Lung (tissue), 12 donors: Measurements from ENCODE around the gene COPS6. TPM values are rescaled to one million over a fixed set of nuclear protein-coding genes. Genes with fewer than 3 reads are reported as not detected.

Experiments
- ATAC-seq: fragments of 200-7000 bp; cut with Tn5 transposase; one replicate; pipeline ENCODE4 v1.9.1; 2020; ENCODE audit warnings: moderate number of reproducible peaks; ENCODE audit not compliant: insufficient read depth, low FRiP score
- DNase-seq, 3 donors: peaks; one replicate each; pipeline ENCODE4 v3.0.0-alpha.2; 2013 to 2017
- H3K27ac ChIP-seq, 2 donors: one replicate each; pipeline ENCODE4 v1.5.1; 2013; ENCODE audit warnings: mild to moderate bottlenecking in 2 of 2, moderate library complexity in 2 of 2, control low read depth in 1 of 2, inconsistent platforms in 1 of 2, low read depth in 1 of 2, low read length in 1 of 2
- H3K27me3 ChIP-seq, 3 donors: one replicate each; pipeline ENCODE4 v1.5.1; 2013; ENCODE audit warnings: low read length in 2 of 3; ENCODE audit not compliant: control insufficient read depth in 3 of 3, insufficient read depth in 3 of 3
- H3K36me3 ChIP-seq, 4 donors: one replicate each; pipeline ENCODE4 v1.5.1; 2013; ENCODE audit warnings: low read length in 4 of 4, mild to moderate bottlenecking in 1 of 4, moderate library complexity in 1 of 4; ENCODE audit not compliant: control insufficient read depth in 4 of 4, insufficient read depth in 4 of 4
- H3K4me1 ChIP-seq, 5 donors: one replicate each; pipeline ENCODE4 v1.5.1; 2013; ENCODE audit warnings: low read length in 5 of 5, mild to moderate bottlenecking in 2 of 5, moderate library complexity in 1 of 5; ENCODE audit not compliant: control insufficient read depth in 5 of 5, insufficient read depth in 5 of 5
- H3K4me3 ChIP-seq: one replicate; pipeline ENCODE4 v1.5.1; 2013; ENCODE audit warnings: mild to moderate bottlenecking, control low read depth, moderate library complexity
- H3K9ac ChIP-seq, 2 donors: one replicate each; pipeline ENCODE4 v1.5.1; 2013; ENCODE audit warnings: low read length in 2 of 2, control low read depth in 1 of 2; ENCODE audit not compliant: insufficient read depth in 1 of 2
- H3K9me3 ChIP-seq, 4 donors: one replicate each; pipeline ENCODE4 v1.5.1; 2013; ENCODE audit warnings: low read length in 3 of 4, mild to moderate bottlenecking in 1 of 4, moderate library complexity in 1 of 4; ENCODE audit not compliant: control insufficient read depth in 4 of 4, insufficient read depth in 3 of 4
- WGBS, 2 donors: extraction: QIAGEN DNeasy Blood & Tissue Kit; methylation state at CpG; one replicate each; pipeline ENCODE4 v1.1.7; 2013; 5-methylcytosine and 5-hydroxymethylcytosine counted together
- polyA plus RNA-seq, 2 donors: library from polyadenylated mRNA; stranded (reverse); fragments of 200-250 nt; gene quantifications; one replicate each; pipeline ENCODE4 v1.2.1, GENCODE V29; 2013
- total RNA-seq, 2 donors: library from RNA; depleted of rRNA in 1 of 2; stranded (reverse); fragments of >200 nt in 1 of 2; gene quantifications; one replicate each; pipeline ENCODE4 v1.2.1, GENCODE V29; 2014 to 2021
- TF ChIP-seq, protein P1 (sequence below): IDR thresholded peaks from 2 replicates; pipeline ENCODE4 v1.5.1; 2012; ENCODE audit warnings: mild to moderate bottlenecking; ENCODE audit errors: control extremely low read depth, extremely low read depth
- donor health status: control.
- donor health status: control.
- donor health status: Bipolar disorder and iron deficiency.
- donor health status: healthy.
- donor health status: DM: yes; HTN: yes; CAD: no.

COPS6 gene
- total and polyA plus RNA-seq, 4 donors, result 66.1 to 108 (median 89.9) TPM

DNA sequence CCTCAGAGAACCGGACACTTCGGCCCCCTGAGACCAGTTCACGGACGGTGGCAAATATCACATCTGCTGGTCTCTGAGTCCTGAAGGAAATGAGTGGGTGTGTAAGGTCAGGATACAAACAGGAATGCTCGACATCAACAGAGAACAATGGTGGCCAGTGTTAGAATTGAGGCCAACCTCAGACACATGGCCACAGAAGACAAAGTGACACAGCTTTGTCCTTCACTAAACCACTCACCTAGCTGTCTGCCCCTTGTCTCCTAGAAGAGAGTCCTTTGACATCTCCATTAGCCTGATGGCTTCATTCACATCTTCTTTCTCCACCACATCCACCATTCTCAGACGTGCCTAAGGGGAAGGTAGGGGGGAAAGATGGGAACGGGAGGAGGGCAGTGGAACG is 4.3 kb downstream of the COPS6 start:
- H3K36me3 ChIP-seq, result peaks cover 17 to 59% (median 51%) of the 10 kb centered on the region in 4 donors
- ATAC-seq, result no peak
- 60 to 72% methylated on average over 8 of the region's 8 CpGs for WGBS, 2 donors
- H3K27ac ChIP-seq, result no peak overlapping the region
- DNase-seq, result no peak
- no peaks in the 10 kb centered on the region for H3K9me3 ChIP-seq
- no peaks in the 10 kb centered on the region for H3K27me3 ChIP-seq
- no peak overlapping the region for H3K4me3 ChIP-seq
- TF ChIP-seq, protein P1, sequence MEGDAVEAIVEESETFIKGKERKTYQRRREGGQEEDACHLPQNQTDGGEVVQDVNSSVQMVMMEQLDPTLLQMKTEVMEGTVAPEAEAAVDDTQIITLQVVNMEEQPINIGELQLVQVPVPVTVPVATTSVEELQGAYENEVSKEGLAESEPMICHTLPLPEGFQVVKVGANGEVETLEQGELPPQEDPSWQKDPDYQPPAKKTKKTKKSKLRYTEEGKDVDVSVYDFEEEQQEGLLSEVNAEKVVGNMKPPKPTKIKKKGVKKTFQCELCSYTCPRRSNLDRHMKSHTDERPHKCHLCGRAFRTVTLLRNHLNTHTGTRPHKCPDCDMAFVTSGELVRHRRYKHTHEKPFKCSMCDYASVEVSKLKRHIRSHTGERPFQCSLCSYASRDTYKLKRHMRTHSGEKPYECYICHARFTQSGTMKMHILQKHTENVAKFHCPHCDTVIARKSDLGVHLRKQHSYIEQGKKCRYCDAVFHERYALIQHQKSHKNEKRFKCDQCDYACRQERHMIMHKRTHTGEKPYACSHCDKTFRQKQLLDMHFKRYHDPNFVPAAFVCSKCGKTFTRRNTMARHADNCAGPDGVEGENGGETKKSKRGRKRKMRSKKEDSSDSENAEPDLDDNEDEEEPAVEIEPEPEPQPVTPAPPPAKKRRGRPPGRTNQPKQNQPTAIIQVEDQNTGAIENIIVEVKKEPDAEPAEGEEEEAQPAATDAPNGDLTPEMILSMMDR, result no peak
- no peak overlapping the region for H3K9ac ChIP-seq
- peaks cover 0 to 11% (median 2%) of the 10 kb centered on the region in 5 donors for H3K4me1 ChIP-seq

DNA sequence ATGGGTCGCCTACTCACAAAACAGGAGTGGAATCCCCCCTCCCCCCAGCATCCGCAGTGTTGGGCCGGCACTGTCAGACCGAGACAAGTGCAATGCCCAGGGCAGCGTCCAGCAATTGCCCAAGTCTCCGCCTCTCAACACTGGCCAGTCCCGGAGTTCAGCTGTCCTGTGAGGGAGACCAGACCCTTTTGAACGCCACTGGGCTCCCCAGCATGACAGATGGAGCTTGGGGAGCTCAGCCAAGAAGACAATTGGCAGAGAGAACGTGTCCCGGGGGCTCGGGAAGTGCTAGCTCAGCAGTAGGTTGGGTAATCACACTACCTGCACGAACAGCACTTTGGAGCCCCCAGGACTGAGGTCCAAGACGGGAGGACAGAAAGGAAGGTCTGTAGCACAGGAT is 4.7 kb downstream of the COPS6 start:
- no peak overlapping the region for H3K4me3 ChIP-seq
- DNase-seq (peak in 1 of 3 donors; percentile 35), ATAC-seq (no peak)
- WGBS, 2 donors, result 66 to 67% methylated on average over 13 of the region's 13 CpGs
- peaks cover 19 to 63% (median 55%) of the 10 kb centered on the region in 4 donors for H3K36me3 ChIP-seq
- H3K9me3 ChIP-seq, result no peaks in the 10 kb centered on the region
- H3K9ac ChIP-seq, result no peak overlapping the region
- H3K27ac ChIP-seq, result peak overlapping the region in 1 of 2 donors; percentile 23
- peaks cover 0 to 8% (median 2%) of the 10 kb centered on the region in 5 donors for H3K4me1 ChIP-seq
- TF ChIP-seq, protein P1, result no peak
- H3K27me3 ChIP-seq, result no peaks in the 10 kb centered on the region

DNA sequence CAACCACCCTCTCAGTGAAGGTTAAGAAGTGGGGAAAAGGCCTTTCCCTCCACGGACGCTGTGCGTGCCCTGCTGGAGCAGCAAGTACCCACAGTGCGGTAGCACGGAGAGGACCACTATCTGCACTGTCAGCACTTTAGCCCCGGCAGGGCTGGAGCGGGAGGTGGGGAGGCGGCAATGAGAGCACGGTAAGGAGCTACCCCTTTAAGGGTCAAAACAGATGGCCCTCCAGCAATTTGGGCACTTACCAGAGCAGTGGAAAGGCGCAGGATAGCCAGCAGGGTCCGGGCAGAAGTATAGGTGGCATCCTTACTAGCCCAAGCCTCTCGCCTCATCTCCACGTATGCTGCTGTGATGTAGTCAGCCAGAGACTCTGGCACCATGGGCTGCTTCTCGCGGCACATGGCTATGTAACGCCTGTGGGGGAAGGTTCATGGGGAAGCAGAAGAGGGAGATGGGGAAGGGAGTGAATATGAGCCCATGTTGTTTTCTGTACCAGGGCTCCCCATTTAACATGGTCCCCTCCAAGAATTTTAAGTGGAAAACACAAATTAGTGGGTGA is 5.2 kb downstream of the COPS6 start:
- Histone ChIP-seq H3K27ac (peak overlapping the region in 1 of 2 donors; percentile 23), H3K9me3 (no peaks in the 10 kb centered on the region), H3K4me3 (no peak overlapping the region), H3K4me1 (peaks cover 0 to 11% (median 7%) of the 10 kb centered on the region in 5 donors), H3K9ac (no peak overlapping the region), H3K36me3 (peaks cover 24 to 65% (median 60%) of the 10 kb centered on the region in 4 donors), H3K27me3 (no peaks in the 10 kb centered on the region)
- WGBS, 2 donors, result 87 to 89% methylated on average over 16 of the region's 16 CpGs
- TF ChIP-seq, protein P1, result no peak
- DNase-seq (no peak), ATAC-seq (no peak)

DNA sequence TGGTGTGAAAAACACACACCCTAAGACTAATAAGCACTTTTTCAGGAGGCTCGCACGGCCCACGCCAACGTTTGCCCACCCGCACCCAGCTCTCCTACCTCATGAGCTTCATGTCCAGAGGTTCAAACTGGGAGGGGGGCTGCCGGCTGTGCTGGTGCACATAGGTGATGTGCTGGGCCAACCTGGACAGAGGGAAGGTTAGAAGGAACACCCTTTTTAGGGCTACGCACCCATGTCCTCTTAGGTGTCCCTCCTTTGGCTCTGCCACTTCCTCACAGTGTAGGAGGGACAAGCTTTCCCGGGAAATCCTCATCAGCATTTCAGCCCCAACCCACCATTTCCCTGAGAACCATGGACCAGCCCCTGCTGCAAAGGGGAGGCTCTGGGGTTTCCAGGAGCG is 6.5 kb downstream of the COPS6 start:
- Histone ChIP-seq H3K27me3 (no peaks in the 10 kb centered on the region), H3K9ac (no peak overlapping the region), H3K4me3 (no peak overlapping the region), H3K27ac (no peak overlapping the region), H3K36me3 (peaks cover 23 to 74% (median 66%) of the 10 kb centered on the region in 4 donors), H3K9me3 (no peaks in the 10 kb centered on the region), H3K4me1 (peaks cover 0 to 12% (median 11%) of the 10 kb centered on the region in 5 donors)
- 80 to 86% methylated on average over 9 of the region's 9 CpGs for WGBS, 2 donors
- TF ChIP-seq, protein P1, result no peak
- no peak for DNase-seq
- no peak for ATAC-seq
